ENCODE results near the gene MORN5.

The MORN5 gene

DNA sequence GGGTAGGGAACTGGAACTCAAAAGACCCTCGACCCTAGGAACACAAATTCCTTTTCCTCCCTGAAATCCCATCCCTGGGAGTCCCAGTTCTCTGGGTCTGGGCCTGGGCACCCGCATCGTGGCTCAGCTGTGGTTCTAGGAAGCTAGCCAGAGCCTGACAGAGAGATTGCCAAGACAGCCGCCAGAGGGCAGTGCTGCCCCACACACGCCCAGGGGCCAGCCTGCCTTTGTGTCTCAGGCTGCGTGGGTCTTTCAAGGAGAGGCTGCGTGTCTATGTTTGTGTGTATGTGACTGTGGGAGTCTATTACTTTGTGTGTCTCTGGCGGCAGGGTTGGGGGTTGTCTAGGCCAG, 34.6 kb upstream of the MORN5 start:
- ATAC-seq: peak; percentile 75 to 87

DNA sequence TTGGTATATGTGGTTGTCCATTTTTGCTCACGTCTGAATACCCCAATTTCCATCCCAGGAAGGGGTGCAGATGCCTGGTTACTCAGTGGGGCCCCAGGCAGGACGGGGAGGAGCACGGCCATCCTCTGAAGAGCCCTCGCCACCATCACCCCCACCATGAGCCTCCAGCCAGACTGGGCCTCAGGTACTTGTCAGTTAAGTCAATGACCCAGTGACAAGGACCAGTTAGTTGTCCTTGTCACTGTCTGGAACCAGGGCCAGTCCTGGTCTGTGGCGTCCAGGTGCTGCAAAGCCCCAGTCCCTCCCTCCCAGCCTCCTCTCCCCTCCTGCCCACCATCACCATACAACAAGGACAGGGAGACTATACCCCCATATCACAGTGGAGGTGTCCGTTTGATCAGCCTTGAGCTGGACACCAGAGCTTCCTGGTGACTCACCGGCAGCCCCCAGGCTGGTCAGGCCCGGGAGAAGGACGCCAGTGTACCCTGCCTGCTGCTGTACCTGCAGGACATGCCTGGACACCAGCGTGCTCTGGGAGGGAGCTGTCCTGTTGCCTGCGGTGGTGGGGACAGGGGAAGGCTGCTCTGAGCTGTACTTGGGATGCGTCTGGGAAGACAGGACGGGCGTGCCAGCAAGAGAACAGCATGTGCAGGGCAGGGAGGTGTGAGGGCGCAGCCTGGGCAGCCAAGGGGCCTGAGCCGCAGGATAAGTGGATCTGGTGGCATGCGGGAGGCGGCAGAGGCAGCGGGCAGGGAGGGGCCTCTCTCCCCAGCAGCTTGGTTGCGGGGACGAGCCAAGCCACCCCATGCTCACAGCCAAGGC, 34.0 kb upstream of the MORN5 start:
- no peak for ATAC-seq

DNA sequence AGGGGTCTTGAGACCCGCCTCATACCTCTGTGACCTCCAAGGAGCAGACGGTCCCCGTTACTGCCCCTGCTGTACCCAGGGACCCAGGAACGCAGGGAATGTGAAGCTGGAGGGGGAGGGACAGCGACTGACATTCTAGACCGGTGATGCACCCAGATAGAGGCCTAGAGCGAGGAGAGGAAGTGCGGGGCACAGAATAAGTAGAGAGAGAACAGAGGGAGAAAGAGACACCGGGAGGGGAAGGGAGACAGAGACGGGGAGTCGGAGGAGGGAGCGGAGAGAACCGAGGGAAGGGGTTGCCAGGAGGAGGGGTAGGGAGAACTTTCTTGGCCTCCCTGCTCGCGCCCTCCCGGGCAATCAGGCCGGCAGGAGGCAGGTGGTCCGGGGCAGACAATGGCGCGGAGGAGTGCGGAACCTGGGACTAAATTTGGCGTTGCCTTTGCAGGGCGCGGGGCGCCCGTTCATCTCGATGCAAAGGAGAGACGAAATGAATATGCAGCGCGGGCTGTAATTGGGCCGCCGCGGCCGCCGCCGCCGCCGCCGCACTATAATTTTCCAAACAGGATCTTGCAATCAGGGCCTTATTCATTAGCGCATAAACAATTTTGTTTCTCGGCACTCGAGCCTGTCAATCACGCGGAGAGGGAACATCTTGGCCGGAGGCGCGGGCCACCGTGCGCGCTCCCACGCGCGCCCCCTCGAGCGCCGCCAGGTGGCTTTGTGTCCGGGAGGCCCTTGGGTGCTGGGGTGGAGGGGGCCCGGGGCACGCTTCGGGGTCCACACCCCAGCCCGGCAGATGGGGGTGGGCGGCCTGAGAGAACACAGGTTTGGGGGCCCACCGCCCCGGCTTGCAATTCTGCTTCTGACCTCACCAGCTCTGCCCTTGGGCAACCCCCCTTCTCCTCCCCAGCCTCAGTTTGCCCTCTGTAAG, 33.1 kb upstream of the MORN5 start:
- ATAC-seq: no peak

DNA sequence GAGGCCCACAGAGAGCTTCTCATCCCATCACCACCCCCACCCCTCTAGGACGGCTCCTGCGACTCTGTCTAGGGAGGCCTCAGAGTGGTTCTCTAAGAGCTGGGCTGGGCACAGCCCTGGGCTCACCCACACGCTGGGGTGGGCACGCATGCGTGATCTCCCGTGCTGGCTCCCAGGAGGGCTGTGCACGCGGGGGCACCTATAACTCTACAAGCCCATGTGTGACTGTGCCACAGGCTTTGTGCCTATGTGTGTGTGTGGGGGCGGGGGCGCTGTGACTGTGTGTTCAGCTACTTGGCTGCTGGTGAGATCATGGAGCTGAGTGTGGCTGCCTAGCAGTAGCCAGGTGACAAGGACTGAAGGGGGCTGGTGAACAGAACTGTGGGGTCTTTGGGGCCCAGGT, 32.3 kb upstream of the MORN5 start:
- ATAC-seq: no peak

DNA sequence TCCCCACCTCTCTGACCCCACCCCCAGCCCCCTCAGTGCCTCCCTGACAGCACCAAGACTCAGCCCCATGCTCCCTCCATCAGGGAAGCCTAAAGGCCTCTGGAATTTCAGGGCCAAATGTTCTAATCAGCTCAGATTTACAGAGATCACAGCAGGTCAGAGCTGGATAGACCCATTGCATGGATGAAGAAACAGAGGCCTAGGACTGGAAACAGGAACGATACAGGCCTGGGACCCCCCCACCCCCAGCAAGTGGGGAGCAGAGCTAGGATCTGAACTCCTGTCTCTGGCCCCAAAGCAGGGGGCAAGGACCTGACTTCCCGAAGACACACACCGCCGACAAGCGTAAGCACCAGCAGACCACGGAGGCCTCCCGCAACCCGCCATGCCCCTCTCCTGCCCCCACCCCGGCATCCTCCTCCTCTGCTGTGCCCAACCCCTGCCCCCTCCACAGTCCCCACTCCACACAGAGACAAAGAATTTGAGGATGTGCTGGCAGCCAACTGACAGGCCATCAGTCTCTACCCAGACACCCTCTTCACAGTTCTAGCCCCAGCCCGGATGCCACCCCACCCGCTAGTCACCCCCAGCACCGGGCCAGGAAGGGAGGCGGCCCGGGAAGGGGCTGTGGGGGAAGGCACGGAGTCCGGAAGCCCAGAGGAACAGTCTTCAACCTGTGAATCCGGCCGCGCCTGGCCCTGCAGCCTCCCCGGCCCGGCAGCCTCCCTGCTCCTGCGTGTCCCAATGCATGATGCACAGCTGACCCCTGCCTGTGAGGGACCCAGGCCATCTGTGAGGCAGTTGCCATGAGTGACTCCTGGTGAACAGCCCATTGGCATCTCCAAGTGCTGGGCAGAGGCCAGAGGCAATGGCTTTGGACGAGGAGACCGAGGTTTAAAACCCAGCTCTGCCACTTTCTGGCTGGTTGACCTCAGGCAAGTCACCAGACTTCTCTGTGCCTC, 31.4 kb upstream of the MORN5 start:
- ATAC-seq: no peak

DNA sequence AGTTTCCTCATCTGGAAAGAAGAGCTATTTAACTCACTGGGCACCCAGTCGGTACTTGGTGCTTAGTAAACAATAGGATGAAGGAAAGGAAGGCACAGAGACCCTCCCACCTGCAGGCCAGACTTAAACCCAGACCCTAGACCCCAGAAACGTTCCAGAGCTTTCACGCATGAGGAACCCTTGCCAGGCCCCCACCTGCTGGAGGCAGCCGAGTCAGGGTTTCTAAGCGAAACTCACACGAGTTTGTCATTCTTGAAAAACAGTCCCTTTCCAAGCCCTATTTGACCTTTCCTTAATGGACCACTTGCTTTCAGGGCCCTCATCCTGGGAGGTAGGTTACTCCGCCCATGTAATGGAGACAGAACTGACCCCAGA, 30.8 kb upstream of the MORN5 start:
- ATAC-seq: no peak

DNA sequence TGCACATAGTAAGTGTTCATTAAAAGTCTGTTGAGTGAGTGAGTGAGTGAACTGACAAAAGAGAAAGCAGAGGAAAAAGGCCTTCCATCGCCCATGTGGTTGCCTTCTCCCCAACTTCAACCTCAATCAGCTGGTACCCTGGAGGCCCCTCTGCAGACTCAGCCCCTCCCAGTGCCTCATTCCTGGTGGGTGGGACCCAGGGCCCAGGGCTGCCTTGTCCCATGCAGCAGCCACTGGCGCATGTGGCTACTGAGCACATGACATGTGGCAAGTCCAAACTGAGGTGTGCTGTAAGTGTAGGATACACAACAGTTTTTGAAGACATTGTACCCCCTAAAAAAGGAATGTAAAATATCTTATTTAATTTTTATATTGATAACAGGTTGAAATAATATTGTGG, 29.7 kb upstream of the MORN5 start:
- ATAC-seq: no peak

DNA sequence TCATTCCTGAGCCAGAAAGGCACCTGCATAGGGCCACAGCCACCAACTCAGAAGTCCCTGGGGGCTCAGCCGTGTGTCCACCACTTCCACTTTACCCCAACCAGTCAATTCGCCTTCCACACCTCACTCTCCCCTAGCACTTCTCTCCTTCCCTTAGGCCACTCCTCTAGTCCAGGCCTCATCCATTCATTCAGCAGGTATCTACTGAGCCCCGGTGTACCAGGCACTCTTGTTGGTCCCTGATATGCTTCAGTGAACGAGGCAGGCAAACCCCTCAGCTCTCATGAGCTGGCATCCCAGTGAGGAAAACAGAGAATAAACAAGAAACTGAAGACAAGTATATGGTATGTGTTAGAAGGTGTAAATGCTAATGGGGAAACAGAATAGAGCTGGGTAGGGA, 28.9 kb upstream of the MORN5 start:
- ATAC-seq: no peak

DNA sequence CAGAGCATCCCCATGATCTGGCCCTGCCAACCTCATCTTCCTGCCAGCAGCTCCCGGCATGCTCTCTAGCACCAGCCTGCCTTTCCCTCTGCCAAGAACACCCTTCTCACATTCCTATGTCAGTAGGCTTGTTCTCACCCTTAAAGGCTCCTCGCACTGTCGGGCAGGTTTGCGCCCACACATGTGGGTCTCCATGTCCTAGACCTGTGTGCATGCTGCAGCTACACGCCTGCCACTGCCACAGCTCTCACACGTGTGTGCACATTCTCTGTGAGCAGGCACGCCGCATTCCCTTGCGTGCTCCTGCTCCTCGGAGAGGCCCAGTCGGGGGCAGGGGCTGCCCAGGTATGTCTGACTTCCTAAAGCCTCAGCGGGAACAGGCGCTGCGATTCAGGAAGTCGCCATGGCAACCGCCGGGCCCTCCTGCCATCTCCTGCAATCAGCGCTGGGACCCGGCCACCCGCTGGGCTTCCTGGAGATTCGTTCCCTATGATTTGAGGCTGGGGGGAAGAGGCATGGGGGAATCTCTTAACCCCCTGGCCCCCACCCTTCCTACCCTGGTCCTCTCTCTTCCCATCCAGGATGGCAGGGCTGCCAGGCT, 28.2 kb upstream of the MORN5 start:
- ATAC-seq: no peak

DNA sequence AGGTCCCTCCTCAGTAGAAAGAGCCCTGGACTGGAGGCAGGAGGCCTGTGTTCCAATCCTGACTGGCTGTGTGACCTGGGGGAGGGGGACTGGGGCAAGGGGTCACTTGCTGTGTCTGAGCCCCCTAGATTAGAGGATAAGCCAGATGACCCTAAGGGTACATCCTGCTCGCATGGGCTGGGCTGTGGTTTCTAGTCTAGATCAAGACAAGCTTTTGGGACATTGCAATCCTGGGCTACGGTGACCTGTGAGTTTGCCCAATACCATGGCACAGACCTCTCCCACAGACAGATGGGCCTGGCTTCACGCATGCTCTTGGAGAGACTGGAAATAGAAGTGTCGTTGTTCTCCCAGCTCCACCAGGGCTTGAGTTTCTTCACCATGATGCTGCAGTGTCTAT, 27.2 kb upstream of the MORN5 start:
- ATAC-seq: no peak

DNA sequence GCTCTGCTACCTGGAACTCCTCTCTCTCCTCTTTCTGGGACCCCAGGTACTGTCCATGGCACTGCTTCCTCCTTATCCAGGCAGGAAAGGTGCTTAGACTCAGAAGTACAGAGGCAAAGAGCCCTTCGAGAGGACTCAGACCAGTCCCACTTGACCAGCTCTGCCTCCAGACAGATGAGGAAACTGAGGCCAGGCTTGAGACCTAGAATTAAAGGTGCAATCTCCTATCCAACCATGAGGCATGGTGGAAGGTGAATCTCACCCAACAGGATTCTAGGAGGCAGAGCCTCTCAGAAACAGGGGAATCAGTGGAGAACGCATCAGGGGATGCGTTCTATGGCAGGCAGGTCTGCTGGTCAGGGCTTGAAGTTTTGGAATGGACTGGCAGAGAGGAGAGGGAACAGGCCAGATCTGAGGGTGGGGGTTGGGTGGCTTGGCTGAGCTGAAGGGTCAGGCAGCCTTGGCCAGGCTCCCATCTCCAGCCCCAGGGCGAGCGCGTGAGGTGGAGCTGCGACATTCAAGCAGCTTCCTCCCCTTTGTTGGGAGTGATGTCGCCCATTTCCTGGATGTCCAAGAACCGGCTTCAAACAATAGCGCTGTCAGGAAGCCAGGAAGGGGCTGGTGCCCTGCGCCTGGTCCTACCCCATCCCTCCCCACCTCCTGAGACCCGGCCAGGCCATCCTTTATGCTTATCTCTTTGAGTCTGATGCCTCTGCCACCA, 26.3 kb upstream of the MORN5 start:
- ATAC-seq: no peak

DNA sequence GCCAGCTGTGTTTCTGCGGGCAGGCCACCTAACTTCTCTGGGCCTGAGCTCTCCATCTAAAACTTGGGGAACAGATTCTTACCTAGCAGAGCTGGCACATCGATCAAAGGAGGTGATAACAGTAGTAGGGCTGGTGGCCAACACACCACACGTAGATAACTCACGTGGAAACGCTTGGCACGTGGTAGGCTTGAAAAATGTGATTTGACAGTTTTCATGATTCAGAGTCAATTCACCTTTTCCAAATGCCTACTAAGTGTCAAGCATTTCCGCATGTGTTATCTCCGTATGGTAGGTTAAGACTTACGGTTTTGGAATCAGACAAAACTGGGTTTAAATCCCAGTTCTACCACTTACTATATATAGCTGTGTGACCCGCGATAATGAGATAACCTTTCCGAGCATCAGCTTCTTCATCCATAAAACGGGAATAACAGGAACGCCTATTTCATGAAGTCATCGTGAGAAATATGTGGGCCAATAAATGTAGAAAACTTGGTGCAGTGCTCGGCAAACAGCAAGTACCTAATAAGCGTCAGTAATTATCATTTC, 25.6 kb upstream of the MORN5 start:
- ATAC-seq: no peak

DNA sequence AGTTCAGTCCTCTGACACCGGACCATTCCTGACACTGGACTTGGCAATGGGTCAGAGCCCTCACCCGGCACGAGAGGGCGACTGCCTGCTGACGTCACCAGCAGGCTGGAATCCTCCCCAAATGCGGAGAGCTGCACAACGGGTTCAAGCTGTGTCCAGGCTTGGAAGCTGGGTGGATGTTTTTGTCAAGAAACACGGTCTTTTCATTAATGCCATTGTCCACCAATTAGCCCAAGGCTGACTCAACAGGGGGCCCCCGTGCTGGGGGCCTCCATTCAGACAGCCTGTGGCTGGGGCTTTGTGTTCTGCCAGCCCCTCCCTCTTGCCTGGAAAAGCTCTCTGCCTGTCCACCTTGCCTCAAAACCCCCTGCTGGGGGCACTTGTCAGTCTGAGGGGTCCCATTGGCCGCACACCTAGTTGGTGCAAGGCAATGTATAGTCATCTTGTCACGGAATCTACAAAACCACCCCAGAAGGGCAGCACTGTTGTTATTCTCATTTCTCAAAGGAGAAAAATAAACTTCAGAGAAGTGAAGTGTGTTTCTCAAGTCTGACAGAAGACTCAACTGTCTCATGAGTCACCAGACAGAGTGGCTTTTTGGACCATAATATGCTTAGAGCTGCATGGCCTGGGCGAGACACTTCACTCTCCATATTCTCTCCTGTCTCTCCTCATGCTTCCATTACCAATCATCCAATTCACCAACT, 24.7 kb upstream of the MORN5 start:
- ATAC-seq: no peak

DNA sequence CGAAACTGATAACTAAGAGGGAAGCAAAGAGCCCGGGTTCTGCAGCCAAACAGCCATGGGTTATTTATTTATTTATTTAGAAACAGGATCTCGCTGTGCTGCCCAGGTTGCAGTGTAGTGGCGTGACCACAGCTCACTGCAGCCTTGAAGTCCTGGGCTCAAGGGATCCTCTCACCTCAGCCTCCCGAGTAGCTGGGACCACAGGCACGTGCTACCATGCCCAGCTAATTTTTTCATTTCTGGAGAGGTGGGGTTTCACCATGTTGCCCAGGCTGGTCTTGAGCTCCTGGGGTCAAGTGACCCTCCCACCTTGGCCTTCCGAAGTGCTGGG, 24.2 kb upstream of the MORN5 start:
- no peak for ATAC-seq

DNA sequence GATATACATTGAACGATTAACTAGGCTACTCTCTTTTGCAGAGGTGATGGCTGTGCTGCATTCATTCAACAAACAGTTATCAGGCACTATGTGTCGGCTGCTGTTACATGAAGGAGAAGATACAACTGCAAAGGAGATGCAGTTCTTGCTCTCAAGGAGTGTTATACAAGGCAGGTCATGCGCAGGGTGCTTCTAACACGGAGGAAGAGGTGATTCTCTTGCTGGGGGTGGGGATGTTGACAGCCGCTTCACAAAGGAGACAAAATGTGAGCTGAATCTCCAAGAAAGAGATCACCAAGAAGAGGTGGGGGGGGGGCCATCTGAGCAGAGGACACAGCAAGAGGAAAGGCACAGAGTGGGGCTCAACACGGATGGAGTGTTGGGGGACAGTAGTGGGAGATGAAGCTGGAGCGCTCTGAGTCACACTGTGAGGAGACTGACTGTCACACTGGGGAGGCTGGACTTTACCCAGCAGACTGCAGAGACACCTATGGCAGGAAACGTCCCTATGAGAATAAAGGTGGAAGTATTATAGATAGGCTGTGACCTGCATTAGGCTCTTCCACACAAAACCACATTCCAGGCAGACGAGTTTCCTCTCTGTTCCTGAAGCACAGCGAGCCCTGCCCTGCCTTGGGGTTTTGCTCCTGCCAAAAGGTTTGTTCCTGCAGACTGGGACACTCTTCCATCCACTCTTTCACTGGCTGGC, 21.0 kb upstream of the MORN5 start:
- ATAC-seq: no peak

DNA sequence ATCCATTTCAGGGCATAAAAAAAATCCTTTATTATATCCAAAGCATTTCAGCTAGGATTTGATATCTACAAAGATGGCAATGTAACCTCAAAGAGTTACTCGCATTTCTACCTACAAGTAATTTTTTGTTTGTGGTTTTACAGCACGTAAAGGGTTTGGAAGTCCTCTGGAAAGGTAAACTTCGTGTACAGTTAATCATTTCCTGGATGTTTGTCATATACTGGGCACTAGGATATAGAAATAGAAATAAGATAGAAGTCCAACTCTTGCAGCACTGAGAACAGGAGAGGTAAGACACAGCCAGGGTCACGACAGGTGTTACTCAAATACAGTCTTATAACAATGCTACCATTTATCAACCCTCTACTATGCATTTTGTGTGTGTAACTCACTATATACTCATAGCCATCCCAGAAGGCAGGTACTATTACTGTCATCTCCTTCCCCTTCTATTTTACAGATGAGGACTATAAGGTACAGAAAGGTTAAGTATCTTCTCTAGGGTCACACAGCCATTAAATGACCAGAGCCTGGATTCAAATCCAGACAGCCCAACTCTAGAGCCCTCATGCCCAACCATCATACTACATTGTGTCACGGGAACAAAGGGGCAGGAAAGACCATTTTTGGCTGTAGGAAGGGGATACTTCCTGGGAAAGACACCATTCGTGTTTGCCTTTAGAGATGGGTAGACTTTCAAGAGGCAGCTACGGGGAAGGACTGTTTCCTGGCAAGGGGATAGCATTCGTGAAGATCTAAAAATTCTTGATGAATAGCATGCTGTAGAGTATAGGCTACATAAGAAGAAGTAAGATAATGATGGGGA, 19.1 kb upstream of the MORN5 start:
- no peak for ATAC-seq

DNA sequence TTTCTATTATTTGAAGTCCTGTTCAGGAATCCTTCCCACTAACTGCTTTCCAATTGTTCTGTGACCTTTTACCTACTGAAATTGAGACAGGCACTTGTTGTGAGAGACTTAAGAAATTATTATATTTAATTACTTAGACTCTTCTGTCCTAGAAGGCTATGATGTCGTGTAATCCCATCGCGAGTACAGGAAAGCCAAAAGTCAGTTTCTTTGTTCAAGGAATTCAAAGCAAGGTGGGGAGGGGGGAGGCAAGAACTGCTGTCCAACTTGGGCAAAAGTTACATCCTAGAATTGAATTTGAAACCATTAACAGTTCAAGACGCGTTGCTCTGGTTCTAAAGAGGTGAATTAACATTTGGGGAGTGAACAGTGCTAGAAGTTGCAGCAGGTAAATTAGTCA, 18.0 kb upstream of the MORN5 start:
- ATAC-seq: no peak

DNA sequence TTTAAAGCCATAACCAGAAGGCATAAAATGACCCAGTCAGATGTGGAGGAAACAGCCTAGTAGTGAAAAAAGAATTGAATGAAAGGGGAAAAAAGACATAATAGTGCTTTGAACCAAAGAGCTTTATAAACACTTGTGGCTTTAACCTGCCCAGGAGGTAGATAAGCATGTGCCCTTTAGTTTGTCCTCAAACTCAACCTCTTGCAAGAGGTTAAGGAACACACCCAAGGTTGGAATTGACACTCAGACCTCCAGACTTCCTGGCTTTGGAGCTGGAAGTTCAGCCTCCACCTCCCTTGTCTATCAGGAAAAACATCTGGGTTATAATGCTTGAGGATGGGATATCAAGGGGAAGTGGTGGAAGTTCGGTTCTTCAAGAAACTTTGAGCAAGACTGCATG, 16.4 kb upstream of the MORN5 start:
- ATAC-seq: no peak

DNA sequence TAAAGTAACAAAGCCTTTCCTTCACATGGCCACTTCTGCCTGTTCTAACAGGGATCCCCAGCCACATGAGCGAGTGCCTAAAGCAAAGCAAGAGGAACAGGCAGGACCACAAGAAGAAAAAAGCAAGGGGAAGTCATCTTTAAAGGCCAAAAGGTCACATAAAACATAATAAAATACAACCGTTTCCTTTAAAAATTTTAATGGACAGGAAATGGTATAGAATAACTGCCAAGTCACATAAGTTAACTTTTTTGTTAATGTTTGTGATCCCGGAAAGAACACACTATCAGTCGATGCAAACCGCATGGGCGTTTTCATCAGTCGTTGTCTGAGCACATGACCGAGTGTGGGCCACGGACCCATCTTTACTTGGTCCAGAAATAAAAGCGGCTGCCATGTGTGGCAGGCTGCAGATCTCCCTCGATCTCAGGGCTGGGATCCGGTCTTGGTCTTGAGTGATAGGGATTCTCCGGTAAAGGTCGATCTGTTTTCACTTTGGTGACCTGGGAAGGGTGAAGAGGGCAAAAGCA, 15.8 kb upstream of the MORN5 start:
- ATAC-seq: no peak

Data from activated CD4-positive, CD25-positive, alpha-beta regulatory T cell treated with anti-CD3 and anti-CD28 coated beads, Interleukin-2, amount 50 U/mL, for 24 hours (primary cell).